Measurements from ENCODE around the gene AKR1C2.
"Not testable (repeated sequence)": the region's sequence is repeated elsewhere in the genome, so short reads cannot be mapped to it uniquely, and the experiment has no call there.

GRCh38 chr10:4974400-4974799 lies 29.3 kb downstream of the AKR1C2 start:
- TF ChIP-seq EZH2 (optimal IDR thresholded peaks at IDR 0.05; ENCODE audit: low read depth, low read length); EZH2phosphoT487 (IDR thresholded peaks at IDR 0.05; ENCODE audit: low read length): not testable (repeated sequence)
- TF ChIP-seq, protein P1, sequence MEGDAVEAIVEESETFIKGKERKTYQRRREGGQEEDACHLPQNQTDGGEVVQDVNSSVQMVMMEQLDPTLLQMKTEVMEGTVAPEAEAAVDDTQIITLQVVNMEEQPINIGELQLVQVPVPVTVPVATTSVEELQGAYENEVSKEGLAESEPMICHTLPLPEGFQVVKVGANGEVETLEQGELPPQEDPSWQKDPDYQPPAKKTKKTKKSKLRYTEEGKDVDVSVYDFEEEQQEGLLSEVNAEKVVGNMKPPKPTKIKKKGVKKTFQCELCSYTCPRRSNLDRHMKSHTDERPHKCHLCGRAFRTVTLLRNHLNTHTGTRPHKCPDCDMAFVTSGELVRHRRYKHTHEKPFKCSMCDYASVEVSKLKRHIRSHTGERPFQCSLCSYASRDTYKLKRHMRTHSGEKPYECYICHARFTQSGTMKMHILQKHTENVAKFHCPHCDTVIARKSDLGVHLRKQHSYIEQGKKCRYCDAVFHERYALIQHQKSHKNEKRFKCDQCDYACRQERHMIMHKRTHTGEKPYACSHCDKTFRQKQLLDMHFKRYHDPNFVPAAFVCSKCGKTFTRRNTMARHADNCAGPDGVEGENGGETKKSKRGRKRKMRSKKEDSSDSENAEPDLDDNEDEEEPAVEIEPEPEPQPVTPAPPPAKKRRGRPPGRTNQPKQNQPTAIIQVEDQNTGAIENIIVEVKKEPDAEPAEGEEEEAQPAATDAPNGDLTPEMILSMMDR (IDR thresholded peaks at IDR 0.05; ENCODE audit: low read length), result not testable (repeated sequence)

Data from MM.1S (cell line).